HEK293T (cell line): ENCODE measurements around the gene MVB12A.

Experiments
- CTCF ChIA-PET: fragments of 350-600 bp; formaldehyde crosslinking; extraction: SDS; loops from one replicate; lab custom pipeline; 2021; ENCODE audit warnings: antibody characterized with exemption, inconsistent platforms; lab: Yijun Ruan, JAX
- POLR2A ChIA-PET: fragments of 350-600 bp; formaldehyde crosslinking; extraction: SDS; loops from one replicate; lab custom pipeline; 2020; ENCODE audit warnings: antibody characterized with exemption, inconsistent platforms; lab: Yijun Ruan, JAX
- DNase-seq: peaks from one replicate; pipeline ENCODE4 v3.0.0; 2012; ENCODE audit warnings: mixed read lengths; ENCODE audit errors: extremely low spot score
- ARNT ChIP-seq: fragments of 450-650 bp; IDR thresholded peaks from 2 replicates; pipeline ENCODE4 v1.6.1; 2017; ENCODE audit warnings: mild to moderate bottlenecking
- BHLHE40 ChIP-seq: fragments of 450-650 bp; IDR thresholded peaks from 2 replicates; pipeline ENCODE4 v1.6.1; 2016; ENCODE audit warnings: mild to moderate bottlenecking, moderate library complexity, borderline replicate concordance
- CTBP1 ChIP-seq: fragments of 450-650 bp; IDR thresholded peaks from 2 replicates; pipeline ENCODE4 v1.6.1; 2016; ENCODE audit warnings: borderline replicate concordance
- ELF4 ChIP-seq: fragments of 450-650 bp; IDR thresholded peaks from 2 replicates; pipeline ENCODE4 v1.6.1; 2017; ENCODE audit warnings: antibody characterized with exemption
- FOXA1 ChIP-seq: fragments of 450-650 bp; IDR thresholded peaks from 2 replicates; pipeline ENCODE4 v1.6.1; 2016; ENCODE audit warnings: mild to moderate bottlenecking
- FOXK2 ChIP-seq: fragments of 450-650 bp; IDR thresholded peaks from 2 replicates; pipeline ENCODE4 v1.6.1; 2016; ENCODE audit warnings: mild to moderate bottlenecking
- FOXM1 ChIP-seq: fragments of 450-650 bp; IDR thresholded peaks from 2 replicates; pipeline ENCODE4 v1.6.1; 2017; ENCODE audit warnings: mild to moderate bottlenecking, borderline replicate concordance
- HDGF ChIP-seq: fragments of 450-650 bp; IDR thresholded peaks from 2 replicates; pipeline ENCODE4 v1.6.1; 2017; ENCODE audit warnings: antibody characterized with exemption, borderline replicate concordance
- L3MBTL2 ChIP-seq: fragments of 450-650 bp; conservative IDR thresholded peaks from 2 replicates; pipeline ENCODE4 v1.6.1; 2016; ENCODE audit warnings: mild to moderate bottlenecking
- LEF1 ChIP-seq: fragments of 450-650 bp; IDR thresholded peaks from 2 replicates; pipeline ENCODE4 v1.6.1; 2017; ENCODE audit warnings: mild to moderate bottlenecking, borderline replicate concordance
- NFRKB ChIP-seq: fragments of 450-650 bp; IDR thresholded peaks from 2 replicates; pipeline ENCODE4 v1.6.1; 2016; ENCODE audit warnings: mild to moderate bottlenecking, moderate library complexity
- PKNOX1 ChIP-seq: fragments of 450-650 bp; IDR thresholded peaks from 2 replicates; pipeline ENCODE4 v1.6.1; 2016
- SP1 ChIP-seq: fragments of 450-650 bp; IDR thresholded peaks from 2 replicates; pipeline ENCODE4 v1.6.1; 2017
- SUZ12 ChIP-seq: fragments of 450-650 bp; IDR thresholded peaks from 2 replicates; pipeline ENCODE4 v1.6.1; 2016; ENCODE audit warnings: mild to moderate bottlenecking
- TARDBP ChIP-seq: fragments of 450-650 bp; IDR thresholded peaks from 2 replicates; pipeline ENCODE4 v1.6.1; 2016
- ZNF384 ChIP-seq: fragments of 450-650 bp; IDR thresholded peaks from 2 replicates; pipeline ENCODE4 v1.6.1; 2016

MVB12A gene

GRCh38 chr19:17431417-17431816, 11.6 kb downstream of the MVB12A start:
- ChIA-PET CTCF (interaction anchor here (1.1 kb wide), 1 partner anchor 10 kb away, joined by 3 read pairs; no protein-coding TSS in a partner anchor), POLR2A (no interaction called here)
- no peak for DNase-seq
- TF ChIP-seq HDGF (no peak), FOXK2 (no peak), ARNT (no peak), L3MBTL2 (no peak), CTBP1 (no peak), BHLHE40 (no peak), PKNOX1 (no peak), SP1 (no peak), FOXM1 (no peak), FOXA1 (no peak), LEF1 (no peak), SUZ12 (no peak), NFRKB (no peak), TARDBP (no peak), ELF4 (no peak), ZNF384 (no peak)

DNA sequence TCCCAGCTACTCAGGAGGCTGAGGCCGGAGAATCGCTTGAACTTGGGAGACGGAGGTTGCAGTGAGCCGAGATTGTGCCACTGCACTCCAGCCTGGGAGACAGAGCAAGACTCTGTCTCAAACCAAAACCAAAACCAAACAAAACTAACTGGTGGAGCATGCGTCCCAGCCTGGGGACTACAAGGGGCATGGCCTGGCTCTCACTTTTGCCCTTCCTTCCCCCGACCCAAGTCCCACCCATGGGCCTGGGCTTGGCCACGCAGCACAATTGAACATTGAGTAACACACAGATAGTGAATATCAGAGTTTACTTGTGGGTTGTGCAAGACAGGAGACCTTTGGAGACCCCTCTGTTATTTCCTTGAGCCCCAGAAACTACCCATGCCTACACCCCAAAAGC, 15.4 kb downstream of the MVB12A start:
- TF ChIP-seq FOXK2 (no peak), PKNOX1 (no peak), HDGF (no peak), ARNT (no peak), TARDBP (no peak), CTBP1 (no peak), SP1 (no peak), ELF4 (no peak), FOXM1 (no peak), SUZ12 (no peak), ZNF384 (no peak), FOXA1 (no peak), BHLHE40 (no peak), NFRKB (no peak), LEF1 (no peak), L3MBTL2 (no peak)
- CTCF ChIA-PET = no interaction called here
- no peak for DNase-seq
- POLR2A ChIA-PET = no interaction called here

DNA sequence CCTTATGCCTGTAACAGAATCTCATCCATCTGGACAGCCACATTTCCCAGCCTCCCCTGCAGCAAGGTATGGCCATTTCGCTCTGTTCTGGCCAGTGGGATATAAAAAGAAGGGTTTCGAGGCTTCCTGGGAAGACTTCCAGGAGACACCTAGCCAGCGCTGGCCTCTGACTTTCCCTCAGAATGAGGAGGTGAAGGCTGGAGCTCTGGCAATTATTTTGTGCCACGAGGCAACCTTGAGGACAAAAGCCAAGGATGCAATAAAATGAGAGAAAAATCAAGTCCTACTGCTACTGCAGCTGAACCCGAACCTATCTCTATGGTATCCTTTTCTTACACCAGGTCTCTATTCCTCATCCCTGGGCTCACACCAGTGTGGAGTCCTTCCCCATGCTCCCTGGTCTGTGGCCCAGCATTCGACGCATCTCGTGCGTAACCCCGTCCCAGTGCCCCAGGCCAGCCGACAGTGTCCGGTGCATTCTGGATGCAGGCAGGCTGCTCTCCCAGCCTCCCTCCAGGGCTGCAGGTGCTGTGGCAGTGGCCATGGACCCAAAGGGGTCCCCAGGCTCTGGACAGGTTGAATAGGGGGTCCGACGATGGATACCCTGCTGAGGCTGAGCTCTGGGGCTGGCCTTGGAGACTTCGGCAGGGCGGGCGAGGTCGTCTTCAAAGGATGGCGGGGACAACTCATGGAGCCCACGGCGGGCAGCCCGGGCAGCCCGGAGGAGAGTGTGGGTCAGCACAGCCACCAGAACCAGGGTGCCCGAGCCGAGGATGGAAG, 16.4 kb downstream of the MVB12A start:
- POLR2A ChIA-PET = interaction anchor here (1.0 to 1.1 kb wide), 2 partner anchors 16 to 143 kb away, joined by 3 to 4 read pairs; partner anchors contain the start of gene MVB12A
- TF ChIP-seq CTBP1 (no peak), ELF4 (no peak), TARDBP (no peak), LEF1 (no peak), FOXK2 (no peak), ARNT (no peak), L3MBTL2 (no peak), BHLHE40 (no peak), SP1 (no peak), NFRKB (no peak), PKNOX1 (no peak), SUZ12 (no peak), HDGF (no peak), FOXA1 (no peak), FOXM1 (no peak), ZNF384 (no peak)
- CTCF ChIA-PET = interaction anchor here (1.2 kb wide), 1 partner anchor 10 kb away, joined by 3 read pairs; no protein-coding TSS in a partner anchor
- DNase-seq = no peak

GRCh38 chr19:17436874-17437267, 17.0 kb downstream of the MVB12A start:
- POLR2A ChIA-PET = interaction anchor here (1.0 to 1.1 kb wide), 2 partner anchors 17 to 144 kb away, joined by 3 to 4 read pairs; partner anchors contain the start of gene MVB12A
- DNase-seq = no peak
- CTCF ChIA-PET = interaction anchor here (1.2 kb wide), 1 partner anchor 10 kb away, joined by 3 read pairs; no protein-coding TSS in a partner anchor
- no peak for TF ChIP-seq FOXA1
- no peak for TF ChIP-seq L3MBTL2
- no peak for TF ChIP-seq ELF4
- no peak for TF ChIP-seq BHLHE40
- no peak for TF ChIP-seq ARNT

DNA sequence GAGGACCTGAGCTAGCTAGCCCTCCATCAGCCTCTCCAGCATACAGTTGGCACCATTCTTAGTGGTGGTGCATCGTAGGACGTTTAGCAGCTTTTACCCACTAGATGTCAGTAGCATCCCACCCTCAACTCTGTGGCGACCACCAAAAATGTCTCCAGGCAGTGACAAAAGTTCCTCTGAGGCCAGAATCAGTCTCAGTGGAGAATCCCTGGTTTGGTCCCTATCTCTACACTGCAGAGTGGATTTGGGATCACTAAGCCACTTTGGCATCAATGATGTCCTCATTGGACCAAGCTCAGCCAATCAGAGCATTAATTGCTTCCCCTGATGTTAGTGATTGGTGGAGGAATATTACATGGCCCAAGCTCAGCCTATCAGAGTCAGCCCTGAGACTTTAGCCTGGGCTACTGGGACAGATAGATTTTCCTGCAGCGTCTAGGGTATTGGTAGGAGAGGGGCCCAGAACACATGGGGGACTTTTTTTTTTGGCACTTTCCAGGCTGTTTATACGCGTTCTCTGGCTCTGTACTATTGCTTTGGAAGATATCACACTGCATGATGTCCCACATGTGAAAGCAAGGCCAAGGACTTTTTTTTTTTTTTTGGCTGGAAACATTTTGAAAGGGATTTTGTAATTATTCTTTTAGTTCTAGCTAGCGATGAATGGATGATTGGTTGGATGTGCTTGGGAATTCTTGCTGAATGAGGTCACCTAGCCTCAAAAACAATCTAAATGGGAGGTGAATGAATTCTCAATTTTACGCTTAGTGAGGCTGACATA, 21.6 kb downstream of the MVB12A start:
- DNase-seq = peak; percentile 52
- POLR2A ChIA-PET = interaction anchor here (1.6 kb wide), 1 partner anchor 22 kb away, joined by 6 read pairs; no protein-coding TSS in a partner anchor
- TF ChIP-seq HDGF = no peak
- TF ChIP-seq TARDBP = no peak
- CTCF ChIA-PET = interaction anchor here (0.5 to 1.7 kb wide), 12 partner anchors 8 to 566 kb away, joined by 3 to 6 read pairs (median 3); no protein-coding TSS in a partner anchor
